Neural cell (in vitro differentiated cells): Measurements from ENCODE around the gene FBN1.

Source experiments
- CTCF ChIP-seq: fragments of 450-650 bp; IDR thresholded peaks from 2 replicates; pipeline ENCODE4 v1.5.1; 2014; ENCODE audit warnings: antibody characterized with exemption, mild to moderate bottlenecking, moderate library complexity; ENCODE audit not compliant: poor library complexity, severe bottlenecking
- EP300 ChIP-seq: fragments of 450-650 bp; conservative IDR thresholded peaks from 2 replicates; pipeline ENCODE4 v1.6.1; 2014; ENCODE audit warnings: antibody characterized with exemption, mild to moderate bottlenecking, moderate library complexity; ENCODE audit not compliant: poor library complexity, severe bottlenecking
- EZH2 ChIP-seq: fragments of 200-600, 300-800 bp; shearing (Covaris generic), sonication (generic); IDR thresholded peaks from 2 replicates; pipeline ENCODE4 v1.6.1; 2014; ENCODE audit warnings: antibody characterized with exemption, low read length, borderline replicate concordance, mild to moderate bottlenecking; ENCODE audit not compliant: insufficient read depth, poor library complexity, severe bottlenecking
- MXI1 ChIP-seq: fragments of 450-650 bp; conservative IDR thresholded peaks from 2 replicates; pipeline ENCODE4 v1.6.1; 2014; ENCODE audit warnings: antibody characterized with exemption, mild to moderate bottlenecking; ENCODE audit not compliant: poor library complexity, severe bottlenecking
- POLR2AphosphoS5 ChIP-seq: IDR thresholded peaks from 2 replicates; pipeline ENCODE4 v1.6.1; 2012
- RAD21 ChIP-seq: fragments of 450-650 bp; conservative IDR thresholded peaks from 2 replicates; pipeline ENCODE4 v1.6.1; 2014; ENCODE audit warnings: antibody characterized with exemption, mild to moderate bottlenecking, moderate library complexity
- REST ChIP-seq: IDR thresholded peaks from 2 replicates; pipeline ENCODE4 v1.6.1; 2012; ENCODE audit warnings: borderline replicate concordance
- SMC3 ChIP-seq: fragments of 450-650 bp; conservative IDR thresholded peaks from 2 replicates; pipeline ENCODE4 v1.6.1; 2014; ENCODE audit warnings: antibody characterized with exemption, mild to moderate bottlenecking, moderate library complexity; ENCODE audit not compliant: poor library complexity
- TAF1 ChIP-seq: IDR thresholded peaks from 2 replicates; pipeline ENCODE4 v1.6.1; 2012; ENCODE audit warnings: low read depth

- TF ChIP-seq CTCF (no peak), TAF1 (no peak), EZH2 (no peak), POLR2AphosphoS5 (no peak), REST (no peak), EP300 (no peak), SMC3 (no peak), RAD21 (no peak), MXI1 (no peak)
Measured at GRCh38 chr15:48544778-48545177, 100.7 kb downstream of the FBN1 start.
